Transverse colon (tissue), 4 donors: Measurements from ENCODE around the gene IL31. TPM values are rescaled to one million over a fixed set of nuclear protein-coding genes. Genes with fewer than 3 reads are reported as not detected.

ENCODE experiments used
- DNase-seq: peaks from one replicate; pipeline ENCODE4 v3.0.0-alpha.2; 2019
- H3K27ac ChIP-seq, 4 donors: fragments of 200-600 bp; sonication (generic); 2 replicates each; pipeline ENCODE4 v1.5.1; 2016 to 2018; ENCODE audit warnings: inconsistent platforms in 4 of 4
- H3K27me3 ChIP-seq: fragments of 200-600 bp; sonication (generic); 2 replicates; pipeline ENCODE4 v1.5.1; 2017; ENCODE audit warnings: inconsistent platforms
- H3K36me3 ChIP-seq, 4 donors: fragments of 200-600 bp; sonication (generic); 2 replicates each; pipeline ENCODE4 v1.5.1; 2017 to 2019; ENCODE audit warnings: inconsistent platforms in 4 of 4
- H3K4me1 ChIP-seq, 4 donors: fragments of 200-600 bp; sonication (generic); 2 replicates each; pipeline ENCODE4 v1.5.1; 2017 to 2020; ENCODE audit warnings: inconsistent platforms in 4 of 4
- H3K4me3 ChIP-seq, 4 donors: fragments of 200-600 bp; sonication (generic); 1 replicate in 1 of 4; 2 replicates in 3 of 4; pipeline versions ENCODE4 v1.5.1 to v1.6.1; 2017 to 2019; ENCODE audit warnings: inconsistent platforms in 4 of 4
- H3K9me3 ChIP-seq, 2 donors: fragments of 200-600 bp; sonication (generic); 2 replicates each; pipeline ENCODE4 v1.5.1; 2017 to 2019; ENCODE audit warnings: inconsistent platforms in 2 of 2
- CTCF ChIP-seq, 5 experiments: fragments of 200-600 bp in 3 of 5; fragments of 450-650 bp in 2 of 5; sonication (generic) in 3 of 5; IDR thresholded peaks; 1 replicate in 2 of 5; 2 replicates in 3 of 5; pipeline ENCODE4 v1.5.1; 2016 to 2017; ENCODE audit warnings: antibody characterized with exemption in 5 of 5, inconsistent platforms in 3 of 5, mild to moderate bottlenecking in 2 of 5, moderate library complexity in 1 of 5
- EP300 ChIP-seq: sonication (generic); formaldehyde crosslinking; IDR thresholded peaks from one replicate; pipeline ENCODE4 v1.6.1; 2017; ENCODE audit warnings: antibody characterized with exemption, low read depth
- POLR2A ChIP-seq: fragments of 450-650 bp; IDR thresholded peaks from one replicate; pipeline ENCODE4 v1.6.1; 2016; ENCODE audit warnings: antibody characterized with exemption, mild to moderate bottlenecking, moderate library complexity
- POLR2AphosphoS5 ChIP-seq, 3 donors: sonication (generic); formaldehyde crosslinking; IDR thresholded peaks; one replicate each; pipeline ENCODE4 v1.6.1; 2016; ENCODE audit warnings: antibody characterized with exemption in 3 of 3
- WGBS, 2 donors: methylation state at CpG; one replicate each; pipeline ENCODE4 v1.1.5; 2018; ENCODE audit warnings: low coverage in 1 of 2; 5-methylcytosine and 5-hydroxymethylcytosine counted together
- in situ Hi-C, 4 donors: fragments of 200-750 bp; cut with MboI; loops; one replicate each; pipeline versions ENCODE4 v1.15.0 to v1.15.1; 2017; ENCODE audit warnings: low sequenced_read_pairs in 3 of 4, low pct_ligation_motif_present in 1 of 4, low pct_unique_long_range_greater_than_20kb in 1 of 4
- intact Hi-C: fragments of 100-400 bp; cut with DNase I; formaldehyde crosslinking; loops from one replicate; pipeline ENCODE4 v1.15.1; 2023; ENCODE audit warnings: low total_unique reads
- total RNA-seq, 4 donors: library from RNA; depleted of rRNA; stranded (reverse); fragments of >200 nt; gene quantifications; one replicate each; pipeline ENCODE4 v1.1.0, GENCODE V29; 2016

Gene IL31
- total RNA-seq, 4 donors from 2014 or later = not detected

GRCh38 chr12:122159882-122160281 is 14.1 kb downstream of the IL31 start:
- intact Hi-C loops (no loop called here), in situ Hi-C loops (no loop called here)
- Histone ChIP-seq H3K9me3 (no peaks in the 10 kb centered on the region), H3K4me1 (no peaks in the 10 kb centered on the region), H3K4me3 (no peak overlapping the region), H3K36me3 (no peaks in the 10 kb centered on the region), H3K27me3 (no peaks in the 10 kb centered on the region), H3K27ac (no peak overlapping the region)
- DNase-seq = no peak
- TF ChIP-seq CTCF (IDR thresholded peaks at IDR 0.05) (no peak), POLR2A (no peak), POLR2AphosphoS5 (IDR thresholded peaks at IDR 0.05) (no peak), EP300 (no peak)
- WGBS, 2 donors = 83 to 100% methylated on average over 2 to 4 of the region's 4 CpGs

- H3K4me3 ChIP-seq = no peak overlapping the region
- in situ Hi-C loops = no loop called here
- intact Hi-C loops = no loop called here
- H3K27ac ChIP-seq = no peak overlapping the region
- WGBS, 2 donors = 83 to 94% methylated on average over 5 to 7 of the region's 7 CpGs
- no peaks in the 10 kb centered on the region for H3K9me3 ChIP-seq
- DNase-seq = no peak
- no peaks in the 10 kb centered on the region for H3K4me1 ChIP-seq
- no peak for TF ChIP-seq POLR2A
- no peak for TF ChIP-seq CTCF (IDR thresholded peaks at IDR 0.05)
- no peak for TF ChIP-seq POLR2AphosphoS5 (IDR thresholded peaks at IDR 0.05)
- TF ChIP-seq EP300 = no peak
- H3K36me3 ChIP-seq = no peaks in the 10 kb centered on the region
- H3K27me3 ChIP-seq = no peaks in the 10 kb centered on the region
Measured at GRCh38 chr12:122158700-122159285, 15.2 kb downstream of the IL31 start.

- no peaks in the 10 kb centered on the region for H3K9me3 ChIP-seq
- in situ Hi-C loops = no loop called here
- no peak overlapping the region for H3K27ac ChIP-seq
- no peak overlapping the region for H3K4me3 ChIP-seq
- no peaks in the 10 kb centered on the region for H3K36me3 ChIP-seq
- intact Hi-C loops = no loop called here
- 82 to 89% methylated on average over 8 to 10 of the region's 10 CpGs for WGBS, 2 donors
- TF ChIP-seq POLR2AphosphoS5 (IDR thresholded peaks at IDR 0.05) (no peak), CTCF (IDR thresholded peaks at IDR 0.05) (no peak), POLR2A (no peak), EP300 (no peak)
- DNase-seq = no peak
- peaks cover 0 to 3% (median 0%) of the 10 kb centered on the region in 4 donors for H3K4me1 ChIP-seq
- H3K27me3 ChIP-seq = no peaks in the 10 kb centered on the region
Measured at GRCh38 chr12:122155705-122156104, 18.3 kb downstream of the IL31 start.

- 84 to 93% methylated on average over 5 to 9 of the region's 9 CpGs for WGBS, 2 donors
- Histone ChIP-seq H3K27me3 (no peaks in the 10 kb centered on the region), H3K27ac (no peak overlapping the region), H3K9me3 (no peaks in the 10 kb centered on the region), H3K4me1 (peaks cover 0 to 3% (median 0%) of the 10 kb centered on the region in 4 donors), H3K4me3 (no peak overlapping the region), H3K36me3 (no peaks in the 10 kb centered on the region)
- no peak for DNase-seq
- TF ChIP-seq POLR2AphosphoS5 (IDR thresholded peaks at IDR 0.05) (no peak), CTCF (IDR thresholded peaks at IDR 0.05) (no peak), EP300 (no peak), POLR2A (no peak)
- intact Hi-C loops (no loop called here), in situ Hi-C loops (no loop called here)
Measured at GRCh38 chr12:122152754-122153153, 21.3 kb downstream of the IL31 start.
